HepG2 (cell line): ENCODE results near the gene JMJD6. TPM values are rescaled to one million over a fixed set of nuclear protein-coding genes. Genes with fewer than 3 reads are reported as not detected.

Experiments
- ATF5 ChIP-seq: sonication (generic); formaldehyde crosslinking; IDR thresholded peaks from 2 replicates; pipeline ENCODE4 v1.4.0; 2020; ENCODE audit warnings: mild to moderate bottlenecking, low read depth, missing genetic modification reagents
- BHLHE40 ChIP-seq: IDR thresholded peaks from 2 replicates; pipeline ENCODE4 v1.6.1; 2011; ENCODE audit warnings: low read length, improper control_type of control experiment
- FOSL2 ChIP-seq: sonication (generic); formaldehyde crosslinking; IDR thresholded peaks from 2 replicates; pipeline ENCODE4 v1.4.0; 2020; ENCODE audit warnings: missing genetic modification reagents
- HCFC1 ChIP-seq: fragments of 150-350 bp; IDR thresholded peaks from 2 replicates; pipeline ENCODE4 v1.6.1; 2014; ENCODE audit warnings: low read depth, low read length
- HDAC1 ChIP-seq: sonication (generic); formaldehyde crosslinking; IDR thresholded peaks from 2 replicates; pipeline ENCODE4 v1.5.1; 2020; ENCODE audit warnings: mild to moderate bottlenecking, missing genetic modification reagents
- KAT2B ChIP-seq: fragments of 150-350 bp; IDR thresholded peaks from 2 replicates; pipeline ENCODE4 v1.6.1; 2014; ENCODE audit warnings: low read depth, low read length, borderline replicate concordance
- LBX2 ChIP-seq: sonication (generic); formaldehyde crosslinking; IDR thresholded peaks from 2 replicates; pipeline ENCODE4 v1.5.0; 2020; ENCODE audit warnings: missing genetic modification reagents, mild to moderate bottlenecking, borderline replicate concordance
- REPIN1 ChIP-seq: sonication (generic); formaldehyde crosslinking; IDR thresholded peaks from 2 replicates; pipeline ENCODE4 v1.8.0; 2022; ENCODE audit warnings: missing genetic modification reagents, low read depth, mild to moderate bottlenecking, borderline replicate concordance
- SETDB1 ChIP-seq: sonication (generic); formaldehyde crosslinking; IDR thresholded peaks from 2 replicates; pipeline ENCODE4 v1.5.1; 2020; ENCODE audit warnings: missing genetic modification reagents, mild to moderate bottlenecking, borderline replicate concordance
- SMAD1 ChIP-seq: sonication (generic); formaldehyde crosslinking; IDR thresholded peaks from 2 replicates; pipeline ENCODE4 v1.4.0; 2020; ENCODE audit warnings: missing genetic modification reagents, low read depth, mild to moderate bottlenecking, borderline replicate concordance
- SOX5 ChIP-seq: IDR thresholded peaks from 2 replicates; pipeline ENCODE4 v1.6.1; 2016; ENCODE audit warnings: borderline replicate concordance
- SP140L ChIP-seq: sonication (generic); formaldehyde crosslinking; IDR thresholded peaks from 2 replicates; pipeline ENCODE4 v1.4.0; 2020; ENCODE audit warnings: missing genetic modification reagents, borderline replicate concordance
- TOPORS ChIP-seq: sonication (generic); formaldehyde crosslinking; IDR thresholded peaks from 2 replicates; pipeline ENCODE4 v1.8.0; 2023; ENCODE audit warnings: mild to moderate bottlenecking, missing genetic modification reagents
- U2AF2 ChIP-seq: fragments of 200-400 bp; formaldehyde crosslinking; IDR thresholded peaks from 2 replicates; pipeline ENCODE4 v1.6.1; 2017; ENCODE audit warnings: low read depth, mild to moderate bottlenecking, low read length
- ZNF318 ChIP-seq: sonication (generic); formaldehyde crosslinking; IDR thresholded peaks from 2 replicates; pipeline ENCODE4 v1.4.0; 2020; ENCODE audit warnings: mild to moderate bottlenecking, missing genetic modification reagents
- ZNF414 ChIP-seq: sonication (generic); formaldehyde crosslinking; IDR thresholded peaks from 2 replicates; pipeline ENCODE4 v1.5.0; 2020; ENCODE audit warnings: missing genetic modification reagents
- ZNF543 ChIP-seq: sonication (generic); formaldehyde crosslinking; IDR thresholded peaks from 2 replicates; pipeline ENCODE4 v1.4.0; 2020; ENCODE audit warnings: mild to moderate bottlenecking, missing genetic modification reagents
- ZNF580 ChIP-seq: IDR thresholded peaks from 2 replicates; pipeline ENCODE4 v1.6.1; 2016; ENCODE audit warnings: low read depth, borderline replicate concordance
- polyA plus RNA-seq, 8 experiments: library from polyadenylated mRNA; depleted of rRNA in 3 of 8; stranded (reverse) in 7 of 8; unstranded in 1 of 8; fragments of >200 nt; fragmentation: Illumina TruSeq in 4 of 8; extraction: Trizol in 4 of 8; gene quantifications; 2 replicates each; pipeline versions ENCODE4 v1.2.1 to v1.2.3, GENCODE V29; 2011 to 2016; ENCODE audit warnings: low read depth in 4 of 8, missing spikeins in 1 of 8, mixed read lengths in 1 of 8; ENCODE audit not compliant: insufficient read depth in 1 of 8
- total RNA-seq, 5 experiments: library from RNA; depleted of rRNA; stranded (reverse); fragments of >200 nt; fragmentation: Illumina TruSeq; extraction: Trizol; gene quantifications; 2 replicates each; pipeline ENCODE4 v1.2.3, GENCODE V29; 2016; ENCODE audit warnings: low read depth in 1 of 5

Gene JMJD6
- total and polyA plus RNA-seq, 2 of the 13 experiments (the other 11 are each of a cell fraction or from before 2014, with no cell fraction given) = 33.6 to 41.0 TPM

GRCh38 chr17:76671123-76671911, 55.1 kb downstream of the JMJD6 start (continued):
- TF ChIP-seq LBX2 (CRISPR knock-in tag) (no peak), ATF5 (no peak), HCFC1 (peak; percentile 36; the same call in 1 of the 2 replicates), ZNF318 (peak; percentile 81; the same call in 1 of the 2 replicates), TOPORS (0 out of 2 replicates have a peak, but pooled peaks have one; percentile 77), ZNF580 (CRISPR knock-in tag) (peak; percentile 89; the same call in 1 of the 2 replicates), SP140L (CRISPR knock-in tag) (no peak), SETDB1 (CRISPR knock-in tag) (no peak), U2AF2 (no peak), BHLHE40 (peak; percentile 14; the same call in 1 of the 2 replicates), ZNF414 (CRISPR knock-in tag) (peak; percentile 68; the same call in 1 of the 2 replicates), REPIN1 (CRISPR knock-in tag) (peak; percentile 81), SMAD1 (CRISPR knock-in tag) (peak; percentile 94), SOX5 (peak; percentile 31), HDAC1 (CRISPR knock-in tag) (peak; percentile 81), FOSL2 (CRISPR knock-in tag) (peak; percentile 2), KAT2B (no peak), ZNF543 (no peak)
